Measurements from ENCODE around the gene CLK2. TPM values are rescaled to one million over a fixed set of nuclear protein-coding genes. Genes with fewer than 3 reads are reported as not detected.

Gene CLK2
- total and polyA plus RNA-seq, 2 of the 13 experiments (the other 11 are each of a cell fraction or from before 2014, with no cell fraction given): 20.1 to 73.5 TPM

GRCh38 chr1:155227261-155228095 lies 45.8 kb downstream of the CLK2 start:
- Histone ChIP-seq H3K4me1 (ENCODE audit: insufficient read depth, low read length) (peaks cover 32% of the 10 kb centered on the region), H3K27me3 (ENCODE audit: control insufficient read depth in 1 of 2, insufficient read depth in 2 of 2, low read length in 2 of 2) (no peaks in the 10 kb centered on the region), H3K79me2 (ENCODE audit: insufficient read depth, low read length) (no peaks in the 10 kb centered on the region), H3K27ac (ENCODE audit: extremely low read length, insufficient read depth, low read length) (peak overlapping the region; percentile 66), H3K4me3 (replicated peaks in 1 of 3; ENCODE audit: insufficient read depth in 1 of 3, low read depth in 2 of 3, low read length in 3 of 3) (peak overlapping the region; percentile 67 to 69 (median 69)), H3K9ac (ENCODE audit: insufficient read depth, low read depth, low read length) (peak overlapping the region; percentile 72), H3K9me3 (ENCODE audit: low read length) (no peaks in the 10 kb centered on the region), H3K4me2 (ENCODE audit: low read depth, low read length) (peak overlapping the region; percentile 83), H3K36me3 (replicated peaks in 1 of 2; ENCODE audit: control insufficient read depth in 1 of 2, insufficient read depth in 2 of 2, low read length in 2 of 2) (no peaks in the 10 kb centered on the region), H2AFZ (ENCODE audit: low read length) (peak overlapping the region; percentile 56), H4K20me1 (ENCODE audit: insufficient read depth, low read length) (no peaks in the 10 kb centered on the region)
- BruUV-seq (replicated peaks): TSS peak; percentile 62
- CTCF ChIA-PET (ENCODE audit: low intra/inter-chr PET ratio, low total read pairs): interaction anchor here (1.9 to 2.0 kb wide), 2 partner anchors 21 to 51 kb away, joined by 6 to 12 read pairs; no protein-coding TSS in a partner anchor
- POLR2A ChIA-PET: interaction anchor here (0.9 to 1.8 kb wide), 4 partner anchors 18 to 45 kb away, joined by 3 to 10 read pairs (median 6); partner anchors contain the start of gene CLK2
- 19% methylated on average over 25 of the region's 42 CpGs for WGBS (ENCODE audit: low lambda C conversion rate)
- FAIRE-seq (peak; percentile 76), ATAC-seq (peak; percentile 98), DNase-seq (ENCODE audit: low spot score) (peak; percentile 98)
- in situ Hi-C loops (cut with HindIII; ENCODE audit: extremely low pct_ligation_motif_present, low pct_unique_long_range_greater_than_20kb) (no loop called here), intact Hi-C loops (cut with micrococcal nuclease; ENCODE audit: unreplicated experiment) (loop anchor here (1.0 kb wide), 1 partner anchor 20 kb away; the partner anchor contains the start of gene THBS3)
- no peak for TF ChIP-seq ZNF569 (CRISPR knock-in tag; IDR thresholded peaks at IDR 0.05; ENCODE audit: borderline replicate concordance)
- TF ChIP-seq ZFP90 (CRISPR knock-in tag; IDR thresholded peaks at IDR 0.05; ENCODE audit: borderline replicate concordance): peak; percentile 33; the same call in 1 of the 2 replicates
- TF ChIP-seq ARNTL (CRISPR knock-in tag; IDR thresholded peaks at IDR 0.05): peak; percentile 32; the same call in 1 of the 2 replicates
- no peak for TF ChIP-seq PRDM4 (CRISPR knock-in tag; IDR thresholded peaks at IDR 0.05; ENCODE audit: borderline replicate concordance)
- peak; percentile 71; the same call in 1 of the 2 replicates for TF ChIP-seq ZNF367 (CRISPR knock-in tag; IDR thresholded peaks at IDR 0.05; ENCODE audit: borderline replicate concordance)
- peak; percentile 44 for TF ChIP-seq CREM (IDR thresholded peaks at IDR 0.05)
- no peak for TF ChIP-seq CREM (CRISPR knock-in tag; IDR thresholded peaks at IDR 0.05)
- TF ChIP-seq ERF (CRISPR knock-in tag; IDR thresholded peaks at IDR 0.05): peak; percentile 78; the same call in 1 of the 2 replicates
- TF ChIP-seq HDAC1 (CRISPR knock-in tag; IDR thresholded peaks at IDR 0.05): peak; percentile 76
- TF ChIP-seq MTA3 (CRISPR knock-in tag; IDR thresholded peaks at IDR 0.05): no peak
- peak; percentile 48; the same call in 1 of the 2 replicates for TF ChIP-seq ZBTB20 (CRISPR knock-in tag; IDR thresholded peaks at IDR 0.05; ENCODE audit: borderline replicate concordance, low read depth)
- TF ChIP-seq DZIP1 (CRISPR knock-in tag; IDR thresholded peaks at IDR 0.05): no peak
- TF ChIP-seq ZNF687 (CRISPR knock-in tag; IDR thresholded peaks at IDR 0.05): peak; percentile 89
- TF ChIP-seq GATAD2A (CRISPR knock-in tag; IDR thresholded peaks at IDR 0.05): 0 out of 2 replicates have a peak, but pooled peaks have one; percentile 6

Data from HepG2 (cell line).